A673 (cell line): ENCODE results near the gene CDKN2C.

Experiments used
- EZH2 ChIP-seq: fragments of 200-600 bp; sonication (generic); IDR thresholded peaks from 2 replicates; pipeline ENCODE4 v1.6.1; 2017; ENCODE audit warnings: borderline replicate concordance, low read depth, mild to moderate bottlenecking, mixed read lengths, antibody characterized with exemption, low read length; ENCODE audit not compliant: poor library complexity, severe bottlenecking
- TF ChIP-seq, protein P1 (sequence below): fragments of 300-800, 200-600 bp; sonication (generic); conservative IDR thresholded peaks from 2 replicates; pipeline ENCODE4 v1.5.1; 2017; ENCODE audit warnings: low read depth, mild to moderate bottlenecking, antibody characterized with exemption, low read length, moderate library complexity, mixed read lengths

- TF ChIP-seq, protein P1, sequence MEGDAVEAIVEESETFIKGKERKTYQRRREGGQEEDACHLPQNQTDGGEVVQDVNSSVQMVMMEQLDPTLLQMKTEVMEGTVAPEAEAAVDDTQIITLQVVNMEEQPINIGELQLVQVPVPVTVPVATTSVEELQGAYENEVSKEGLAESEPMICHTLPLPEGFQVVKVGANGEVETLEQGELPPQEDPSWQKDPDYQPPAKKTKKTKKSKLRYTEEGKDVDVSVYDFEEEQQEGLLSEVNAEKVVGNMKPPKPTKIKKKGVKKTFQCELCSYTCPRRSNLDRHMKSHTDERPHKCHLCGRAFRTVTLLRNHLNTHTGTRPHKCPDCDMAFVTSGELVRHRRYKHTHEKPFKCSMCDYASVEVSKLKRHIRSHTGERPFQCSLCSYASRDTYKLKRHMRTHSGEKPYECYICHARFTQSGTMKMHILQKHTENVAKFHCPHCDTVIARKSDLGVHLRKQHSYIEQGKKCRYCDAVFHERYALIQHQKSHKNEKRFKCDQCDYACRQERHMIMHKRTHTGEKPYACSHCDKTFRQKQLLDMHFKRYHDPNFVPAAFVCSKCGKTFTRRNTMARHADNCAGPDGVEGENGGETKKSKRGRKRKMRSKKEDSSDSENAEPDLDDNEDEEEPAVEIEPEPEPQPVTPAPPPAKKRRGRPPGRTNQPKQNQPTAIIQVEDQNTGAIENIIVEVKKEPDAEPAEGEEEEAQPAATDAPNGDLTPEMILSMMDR: peak; percentile 72
- TF ChIP-seq EZH2: no peak
Observed at GRCh38 chr1:50929376-50929958, 40.6 kb upstream of the CDKN2C start.
